NCI-H69 (cell line): ENCODE data around the gene SGPP2.
"Not testable (repeated sequence)": the region's sequence is repeated elsewhere in the genome, so short reads cannot be mapped to it uniquely, and the experiment has no call there.

Source experiments
- DNase-seq: peaks from one replicate; lab custom pipeline; 2025; lab: John Stamatoyannopoulos, UW

The SGPP2 gene, protein sequence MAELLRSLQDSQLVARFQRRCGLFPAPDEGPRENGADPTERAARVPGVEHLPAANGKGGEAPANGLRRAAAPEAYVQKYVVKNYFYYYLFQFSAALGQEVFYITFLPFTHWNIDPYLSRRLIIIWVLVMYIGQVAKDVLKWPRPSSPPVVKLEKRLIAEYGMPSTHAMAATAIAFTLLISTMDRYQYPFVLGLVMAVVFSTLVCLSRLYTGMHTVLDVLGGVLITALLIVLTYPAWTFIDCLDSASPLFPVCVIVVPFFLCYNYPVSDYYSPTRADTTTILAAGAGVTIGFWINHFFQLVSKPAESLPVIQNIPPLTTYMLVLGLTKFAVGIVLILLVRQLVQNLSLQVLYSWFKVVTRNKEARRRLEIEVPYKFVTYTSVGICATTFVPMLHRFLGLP

DNA sequence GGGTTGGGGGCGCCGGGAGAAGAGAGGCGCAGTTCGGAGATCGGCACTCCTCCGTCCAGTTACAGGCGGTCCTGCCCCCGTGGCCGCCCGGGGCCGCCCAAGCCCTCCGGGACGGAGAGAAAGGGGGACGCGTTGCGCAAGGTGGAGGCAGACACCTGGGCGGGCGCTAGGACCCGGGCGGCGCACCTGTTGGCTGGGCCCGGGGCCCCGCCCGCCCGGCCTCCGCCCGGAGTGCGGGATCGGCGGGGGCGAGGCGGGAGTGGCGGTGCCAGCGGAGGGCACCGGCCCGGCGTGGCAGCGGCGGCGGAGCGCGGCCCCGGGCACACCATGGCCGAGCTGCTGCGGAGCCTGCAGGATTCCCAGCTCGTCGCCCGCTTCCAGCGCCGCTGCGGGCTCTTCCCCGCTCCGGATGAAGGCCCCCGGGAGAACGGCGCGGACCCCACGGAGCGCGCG is at the start of gene SGPP2:
TSS of gene SGPP2 (plus strand) at position 268 of the 453 bp plus-strand sequence. CDS start at position 328, 60 bp downstream.
- DNase-seq = peak; percentile 33

DNA sequence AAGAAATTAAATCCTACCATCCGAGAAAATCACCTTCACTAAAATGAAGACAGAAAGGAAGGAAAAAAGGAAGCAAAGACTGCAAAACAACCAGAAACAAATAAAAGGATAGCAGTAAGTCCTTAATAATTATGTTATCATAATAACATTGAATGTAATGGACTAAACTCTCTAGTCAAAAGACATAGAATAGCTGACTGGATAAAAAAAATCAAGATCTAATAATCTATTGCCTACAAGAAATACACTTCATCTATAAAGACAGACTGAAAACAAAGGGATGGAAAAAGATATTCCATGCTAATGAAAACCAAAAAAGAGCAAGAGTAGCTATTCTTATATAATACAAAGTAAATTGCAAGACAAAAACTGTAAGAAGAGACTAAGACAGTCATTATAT is 48.5 kb upstream of the SGPP2 start:
- DNase-seq = no peak

DNA sequence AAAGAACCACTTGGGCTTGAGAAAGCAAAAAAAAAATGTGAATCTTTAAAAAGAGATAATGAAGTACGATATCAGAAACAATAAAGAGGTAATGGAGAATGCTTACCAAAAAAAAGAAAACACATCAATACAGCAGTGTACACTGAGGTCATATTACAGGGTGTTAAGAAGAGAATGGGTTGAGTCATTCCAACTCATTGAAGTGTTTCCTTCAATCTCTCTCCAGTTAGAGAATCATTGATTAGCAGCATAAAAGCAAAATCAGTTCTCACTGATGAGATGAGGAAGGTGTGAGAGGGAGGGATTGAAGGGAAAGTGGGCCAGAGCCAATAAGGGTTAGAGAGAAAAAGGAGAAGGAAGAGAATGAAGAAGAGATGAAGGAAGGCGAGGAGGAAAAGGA is 43.9 kb upstream of the SGPP2 start:
- no peak for DNase-seq

DNA sequence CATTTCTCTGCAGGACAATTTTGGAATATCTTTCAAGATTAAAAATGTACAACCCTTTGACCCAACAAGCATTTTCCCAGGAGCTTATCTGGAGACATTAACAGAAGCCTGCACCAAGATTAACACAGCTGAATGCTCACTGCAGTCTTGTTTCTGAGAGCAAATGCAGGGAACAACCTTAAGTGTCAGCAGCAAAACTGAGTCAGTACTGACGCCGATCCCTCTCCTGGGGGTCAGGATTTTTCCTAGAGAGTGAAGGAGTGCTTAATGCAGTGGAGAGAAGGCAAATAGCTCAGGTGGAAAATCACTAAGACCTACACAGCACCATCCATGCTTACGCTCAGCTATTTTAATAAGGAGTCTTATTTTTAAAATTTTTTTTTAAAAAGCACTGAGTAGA is 42.8 kb upstream of the SGPP2 start:
- no peak for DNase-seq

DNA sequence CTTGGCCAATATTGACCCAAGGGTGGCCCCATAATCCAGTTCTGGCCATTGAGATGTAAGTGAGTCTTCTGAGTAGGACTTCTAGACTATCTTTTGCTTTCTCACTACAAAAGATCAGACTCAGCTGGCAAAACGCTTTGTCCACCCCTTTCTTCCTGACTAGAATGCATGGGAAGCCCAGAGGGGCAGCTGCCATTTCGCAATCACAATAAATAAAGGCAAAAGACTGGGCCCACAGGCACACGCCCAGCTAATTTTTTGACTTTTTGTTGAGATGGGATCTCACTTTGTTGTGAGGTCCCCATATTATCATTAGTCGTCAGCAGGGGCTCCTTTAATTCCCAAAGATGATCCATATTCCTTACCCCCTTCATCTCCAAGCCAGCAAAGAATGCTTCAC is 41.1 kb upstream of the SGPP2 start:
- no peak for DNase-seq

DNA sequence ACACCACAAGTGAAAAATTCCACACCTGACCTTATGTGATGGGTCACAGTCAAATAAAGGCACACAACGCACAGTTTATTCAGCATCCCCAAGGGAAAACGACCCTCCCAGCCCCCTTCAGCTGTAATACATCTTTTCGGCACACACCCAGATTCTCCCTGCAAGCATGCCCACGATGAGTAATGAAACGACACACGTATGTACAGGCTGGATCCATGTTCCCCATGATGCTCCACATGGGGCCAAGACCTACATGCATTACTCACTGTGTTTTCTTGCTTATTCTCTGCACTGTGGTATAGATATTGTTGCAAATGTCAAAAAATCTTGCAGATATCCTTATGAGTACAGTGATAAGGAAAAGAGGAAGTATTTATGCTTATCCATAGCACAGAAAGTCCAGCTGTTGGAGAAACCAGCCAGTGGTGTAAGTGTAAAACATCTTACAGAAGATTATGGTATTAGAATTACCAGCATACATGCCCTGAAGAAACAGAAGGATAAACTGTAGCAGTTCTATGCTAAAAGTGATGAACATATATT is 32.5 kb upstream of the SGPP2 start:
- DNase-seq = no peak

DNA sequence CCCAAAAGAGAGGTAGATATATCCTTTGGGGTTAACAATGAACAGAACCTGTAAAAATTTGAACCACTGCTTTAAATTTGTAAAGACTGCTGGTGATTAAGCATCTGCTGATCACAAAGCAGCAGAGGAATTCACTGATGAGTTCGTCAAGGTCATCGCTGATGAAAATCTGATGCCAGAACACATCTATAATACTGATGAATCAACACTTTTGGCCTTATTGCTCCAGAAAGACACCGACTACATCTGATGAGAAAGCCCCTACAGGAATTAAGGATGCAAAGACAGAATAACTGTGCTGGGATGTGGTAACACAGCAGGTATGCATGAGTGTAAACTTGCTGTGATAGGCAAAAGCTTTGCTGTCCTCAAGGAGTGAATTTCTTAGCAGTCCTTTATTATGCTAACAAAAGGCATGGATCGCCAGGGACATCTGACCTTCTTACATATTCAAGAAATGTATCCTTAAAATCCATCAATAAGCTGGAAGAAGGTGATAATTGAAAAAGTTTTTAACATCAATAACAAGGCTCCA is 30.5 kb upstream of the SGPP2 start:
- DNase-seq = no peak

DNA sequence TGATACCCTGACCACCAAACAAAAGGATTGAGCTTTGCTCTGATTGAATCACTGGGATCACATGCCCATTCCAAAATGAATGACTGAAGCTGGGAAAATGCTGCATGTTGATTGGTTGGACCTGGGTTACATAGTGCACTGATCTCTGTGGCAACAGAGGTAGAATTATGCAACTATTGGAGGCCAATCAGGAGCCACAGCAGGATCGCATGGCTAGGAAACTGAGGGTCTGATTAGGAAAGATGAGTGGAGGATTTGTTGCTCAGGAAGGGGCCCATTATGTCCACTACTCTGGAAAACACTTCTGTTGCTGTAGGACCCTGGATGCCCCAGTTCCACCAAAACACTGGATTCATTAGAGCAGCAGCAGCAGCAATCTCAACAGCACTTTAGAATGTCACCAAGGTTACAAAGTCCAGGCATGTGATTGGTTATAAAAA is 25.9 kb upstream of the SGPP2 start:
- no peak for DNase-seq

DNA sequence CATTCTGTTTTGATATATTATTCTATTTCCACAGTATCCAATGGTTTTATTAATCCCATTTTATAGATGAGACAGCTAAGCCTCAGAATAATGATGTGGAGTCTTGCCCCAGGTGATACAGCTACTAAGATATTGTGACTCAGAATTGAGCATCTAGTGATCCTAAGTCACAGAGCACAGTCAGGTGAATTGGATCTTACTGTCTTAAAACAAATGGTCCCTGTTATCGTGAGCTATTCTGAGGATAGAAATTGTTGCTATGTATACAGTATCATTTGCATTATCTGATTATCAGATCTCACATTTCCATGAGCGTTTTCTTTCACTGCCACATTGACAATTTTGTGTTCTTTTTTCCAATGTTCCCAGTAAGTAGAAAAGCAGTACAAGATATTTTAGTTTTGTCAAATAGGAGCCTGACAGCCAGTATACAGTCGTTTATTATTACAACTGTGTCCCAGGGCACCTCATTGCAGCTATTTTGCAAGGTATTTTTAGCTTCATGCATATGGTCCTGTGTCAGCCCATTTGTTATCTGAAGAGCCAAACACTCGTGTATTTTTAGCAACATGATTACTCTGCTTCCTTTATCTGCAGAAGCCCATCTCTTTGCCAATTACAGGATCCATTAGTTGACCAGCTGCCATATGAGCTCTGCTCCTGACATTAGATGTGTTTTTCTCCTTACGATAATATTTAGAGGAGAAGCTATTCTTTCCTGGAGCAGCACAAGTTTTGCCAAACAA is 25.1 kb upstream of the SGPP2 start:
- peak; percentile 10 for DNase-seq

DNA sequence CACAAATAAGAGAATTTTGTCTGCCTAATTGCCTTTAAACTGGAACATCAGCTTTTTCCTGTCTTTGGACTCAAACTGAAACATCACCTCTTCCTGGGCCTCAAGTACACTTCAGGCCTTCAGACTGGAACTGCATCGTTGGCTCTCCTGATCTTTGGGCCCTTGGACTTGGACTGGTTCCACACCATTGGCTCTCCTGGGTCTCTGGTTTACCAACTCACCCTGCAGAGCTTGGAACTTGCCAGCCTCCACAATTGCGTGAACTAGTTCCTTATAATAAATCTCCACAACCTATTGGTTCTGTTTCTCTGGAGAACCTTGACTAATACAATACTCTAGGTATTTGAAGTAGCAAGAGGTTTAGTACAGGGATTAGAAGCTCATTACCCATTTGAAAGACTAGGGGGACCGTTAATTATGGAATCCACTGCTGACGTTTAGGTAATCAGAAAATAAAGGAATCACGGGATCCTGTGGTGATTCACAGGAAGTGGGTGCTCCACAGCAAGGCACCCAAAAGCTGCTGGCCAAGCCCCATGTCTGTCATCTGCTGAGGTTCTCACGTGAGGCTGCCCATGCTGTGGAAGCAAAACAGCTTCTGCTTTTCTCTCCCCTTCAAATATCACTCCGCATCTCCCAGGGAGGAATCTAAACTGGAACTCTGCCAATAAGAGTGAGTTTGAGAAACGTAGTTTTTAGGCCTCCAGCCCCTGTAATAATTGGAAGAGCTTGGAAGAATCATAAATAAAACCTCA is 20.0 kb upstream of the SGPP2 start:
- no peak for DNase-seq

DNA sequence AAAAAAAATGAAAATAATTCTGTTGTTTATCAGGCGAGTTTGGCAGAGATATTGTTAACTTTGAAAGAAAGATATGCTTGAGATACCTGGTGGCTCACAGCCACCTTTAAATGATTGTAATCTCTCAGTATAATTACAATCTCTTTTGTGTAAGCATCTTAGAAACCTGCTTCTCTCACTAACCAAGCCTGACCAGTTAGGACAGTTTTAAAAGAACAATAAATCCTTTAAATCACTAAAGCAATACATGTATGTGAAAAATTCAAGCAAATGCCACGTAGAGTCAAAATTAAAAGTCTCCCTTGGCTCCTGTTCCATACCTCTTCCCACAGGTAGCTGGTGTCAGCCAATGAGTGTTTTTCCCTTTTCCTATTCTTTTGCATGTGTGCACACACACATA is 15.7 kb upstream of the SGPP2 start:
- no peak for DNase-seq

DNA sequence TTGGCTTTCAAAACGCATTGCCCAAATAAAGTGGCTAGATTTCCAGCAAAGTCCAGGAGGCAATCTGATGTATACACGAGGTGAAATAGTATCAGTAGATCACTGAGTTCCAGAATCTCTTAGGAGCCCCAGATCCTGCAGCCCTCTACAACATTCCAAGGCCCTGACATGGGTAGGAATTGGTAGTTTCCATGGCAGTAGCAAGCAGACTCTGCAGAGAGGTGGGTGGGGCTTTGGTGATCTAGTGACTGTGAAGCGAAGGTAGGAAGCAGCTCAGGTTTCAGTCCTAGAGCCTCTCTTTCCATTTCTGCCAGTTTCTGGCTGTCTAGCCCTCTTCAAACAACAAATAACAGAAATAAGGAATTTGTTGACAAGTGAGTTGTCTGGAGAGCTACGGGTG is 13.8 kb upstream of the SGPP2 start:
- no peak for DNase-seq

DNA sequence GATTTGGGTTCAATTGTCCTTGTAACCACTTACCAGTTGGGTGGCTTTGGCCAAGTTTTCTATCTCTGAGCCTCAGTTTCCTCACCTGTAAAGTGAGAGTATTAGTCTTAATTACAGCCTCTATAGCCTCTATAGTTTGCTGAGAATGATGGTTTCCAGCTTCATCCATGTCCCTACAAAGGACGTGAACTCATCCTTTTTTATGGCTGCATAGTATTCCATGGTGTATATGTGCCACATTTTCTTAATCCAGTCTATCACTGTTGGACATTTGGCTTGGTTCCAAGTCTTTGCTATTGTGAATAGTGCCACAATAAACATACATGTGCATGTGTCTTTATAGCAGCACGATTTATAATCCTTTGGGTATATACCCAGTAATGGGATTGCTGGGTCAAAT is 12.0 kb upstream of the SGPP2 start:
- DNase-seq = not testable (repeated sequence)

DNA sequence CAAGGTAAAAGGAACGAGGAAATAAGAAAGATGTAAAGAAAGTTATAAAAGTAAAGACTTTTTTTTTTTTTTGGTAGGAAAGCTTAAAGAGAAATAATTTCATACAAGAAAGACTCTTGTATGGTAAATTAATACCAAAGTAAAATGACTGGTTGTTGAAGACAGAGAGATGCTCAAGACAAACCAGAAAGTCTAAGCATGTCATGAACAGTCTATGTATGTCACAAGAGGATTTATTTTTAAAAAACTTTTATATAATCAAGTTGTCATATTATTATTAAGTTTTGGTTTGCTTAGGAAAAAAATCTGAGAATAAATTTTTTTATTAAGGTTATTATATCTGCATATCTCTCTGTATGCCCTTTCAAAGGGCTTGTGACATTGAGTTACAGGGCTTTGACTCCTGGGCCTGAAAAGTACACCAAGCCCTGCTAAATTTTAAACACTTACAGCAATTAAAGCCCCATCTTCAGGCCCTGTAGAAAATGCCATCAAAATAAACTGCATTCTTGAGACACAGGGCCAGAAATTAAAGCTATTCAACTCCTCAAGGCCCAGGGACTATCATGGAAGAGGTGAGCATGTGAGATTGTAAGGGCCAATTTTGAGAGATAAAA is 10.9 kb upstream of the SGPP2 start:
- DNase-seq = no peak

DNA sequence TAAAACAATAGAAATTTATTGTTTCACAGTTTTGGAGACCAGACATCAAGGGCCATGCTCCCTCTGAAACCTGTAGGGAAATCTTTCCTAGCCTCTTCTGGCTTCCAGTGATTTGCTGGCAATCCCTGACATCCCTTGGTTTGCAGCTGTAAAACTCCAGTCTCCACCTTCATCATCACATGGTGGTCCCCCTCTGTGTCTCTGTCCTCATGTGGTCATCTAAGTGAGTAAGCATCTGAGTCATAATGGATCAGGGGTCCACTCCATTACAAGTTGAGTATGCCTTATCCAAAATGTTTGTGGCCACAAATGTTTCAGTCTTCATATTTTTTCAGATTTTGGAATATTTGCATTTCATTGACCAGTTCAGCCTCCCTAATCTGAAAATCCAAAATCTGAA is 5.6 kb upstream of the SGPP2 start:
- DNase-seq = no peak

DNA sequence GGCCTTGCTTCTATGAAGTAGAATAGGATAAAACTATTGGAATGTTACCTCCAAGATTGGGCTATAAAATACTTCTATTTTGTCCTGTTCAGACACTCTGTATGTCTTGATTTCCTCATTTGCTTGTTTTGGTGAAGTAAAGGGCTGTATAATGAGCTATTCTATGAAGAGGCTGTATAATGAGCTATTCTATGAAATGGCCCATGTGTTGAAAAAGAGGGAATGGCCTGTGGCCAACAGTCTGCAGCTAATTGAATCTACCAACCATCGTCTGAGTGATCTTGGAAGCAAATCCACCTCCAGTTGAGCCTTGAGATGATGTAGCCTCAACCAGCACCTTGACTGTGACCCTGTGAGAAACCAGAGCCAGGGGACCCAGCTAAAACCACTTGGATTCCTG is 3.8 kb upstream of the SGPP2 start:
- no peak for DNase-seq

DNA sequence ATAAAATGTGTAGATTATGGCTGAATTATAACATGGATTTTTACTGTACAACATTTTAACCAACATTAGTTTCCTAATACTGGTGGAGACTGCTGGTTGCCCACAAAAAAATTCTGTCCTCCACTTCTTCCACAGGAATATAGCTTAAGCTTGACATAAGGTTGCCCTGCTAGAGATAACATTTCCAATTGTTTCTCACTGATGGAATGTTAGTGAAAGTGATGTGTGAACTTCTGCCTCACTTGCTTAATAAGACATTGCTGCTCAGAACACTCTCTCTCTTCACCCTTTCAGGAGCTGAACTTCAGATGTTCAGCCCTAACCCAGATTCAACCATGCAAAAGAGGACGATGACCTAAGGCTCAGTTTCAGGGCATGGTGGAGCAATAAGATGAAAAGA is 2.7 kb upstream of the SGPP2 start:
- DNase-seq = no peak

DNA sequence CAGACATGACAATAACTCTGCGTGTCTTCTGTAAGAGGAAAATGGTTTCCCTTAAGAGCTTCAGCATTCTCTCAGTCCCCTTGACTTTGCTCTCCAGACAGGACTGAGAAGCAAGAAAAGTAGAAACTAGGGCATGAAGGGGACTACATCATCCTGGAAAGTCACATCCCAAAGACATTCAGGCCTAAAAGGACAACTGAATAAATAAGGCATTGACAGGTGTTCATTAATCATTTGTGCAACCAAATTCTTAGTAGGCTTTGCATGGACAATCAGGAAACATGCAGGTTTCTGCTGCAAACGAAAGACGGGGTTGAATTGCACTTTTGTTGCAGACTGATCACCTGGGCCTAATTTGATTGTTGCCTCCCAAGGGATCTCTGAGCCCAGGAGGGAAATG is 1.2 kb upstream of the SGPP2 start:
- no peak for DNase-seq

DNA sequence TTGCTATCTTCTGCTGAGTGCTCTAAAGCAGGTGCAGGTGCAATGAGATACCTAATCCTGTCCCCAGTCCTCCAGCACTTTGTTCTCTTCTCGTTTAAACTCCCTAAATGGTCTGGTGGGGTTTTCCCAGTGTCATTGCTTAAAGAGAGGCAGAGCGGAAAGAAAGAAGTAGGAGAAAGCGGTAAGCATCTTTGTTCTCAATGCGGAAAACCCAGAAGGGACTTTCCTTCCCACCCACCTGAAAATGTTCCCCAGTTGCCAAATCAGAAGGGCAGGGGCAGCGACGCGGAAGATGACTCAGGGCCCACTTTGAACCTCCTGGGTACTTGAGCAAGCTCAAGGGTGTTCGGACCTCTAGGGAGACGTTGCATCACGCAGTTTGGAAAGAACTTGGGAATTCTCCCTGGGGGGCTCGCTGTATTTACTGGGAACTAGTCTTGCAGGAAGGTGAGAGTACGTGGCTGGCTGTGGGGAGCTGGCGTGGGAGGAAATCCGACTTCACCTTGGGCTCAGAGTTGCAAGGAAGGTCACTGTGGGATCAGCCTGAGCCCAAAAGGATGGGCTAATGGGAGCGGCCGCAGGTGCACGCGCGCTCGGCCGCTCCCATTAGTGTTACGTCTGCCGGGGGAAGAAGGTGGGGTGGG is 589 bp upstream of the SGPP2 start:
- peak; percentile 33 for DNase-seq

DNA sequence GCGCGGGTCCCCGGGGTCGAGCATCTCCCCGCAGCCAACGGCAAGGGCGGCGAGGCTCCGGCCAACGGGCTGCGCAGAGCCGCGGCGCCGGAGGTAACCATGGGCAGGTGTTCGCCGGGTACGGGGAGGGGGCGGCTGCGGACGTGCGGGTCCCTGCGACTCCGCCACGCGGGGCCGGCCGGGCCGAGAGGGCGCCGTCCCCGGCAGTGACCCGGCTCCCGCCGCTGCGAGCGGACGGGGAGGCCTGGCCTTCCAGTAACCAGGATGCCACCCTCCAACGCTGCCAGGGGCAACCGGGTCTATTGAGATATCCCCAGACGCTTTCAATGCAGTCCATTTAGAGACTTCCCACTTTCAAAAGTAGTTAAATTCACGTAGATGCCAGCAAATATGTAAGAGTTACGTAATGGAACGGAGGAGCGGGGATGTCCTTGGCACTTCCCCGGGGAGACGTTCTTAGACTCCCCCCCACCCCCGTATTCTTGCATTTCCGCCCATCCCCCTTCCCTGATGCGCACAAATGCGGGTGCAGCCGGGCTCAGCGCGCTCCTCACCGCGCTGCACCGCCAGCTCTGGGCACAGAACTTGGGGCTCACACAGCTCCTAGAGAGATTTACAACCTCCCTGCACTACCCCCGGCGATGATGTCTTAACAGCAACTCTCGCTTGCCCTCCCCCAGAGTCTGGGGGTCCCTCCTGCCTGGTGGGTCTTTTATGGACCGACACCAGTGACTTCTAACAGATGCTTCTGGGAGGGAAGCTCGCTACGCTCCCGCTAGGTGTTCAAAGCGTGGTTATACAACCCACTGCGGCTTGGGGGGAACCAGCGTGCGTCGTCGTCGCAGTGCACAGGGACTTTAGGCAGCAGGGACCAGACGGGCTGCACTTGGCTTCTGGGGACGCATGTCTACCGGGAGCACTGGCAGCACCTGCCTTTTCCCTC is 657 bp downstream of the SGPP2 start:
- peak; percentile 16 for DNase-seq
